T-helper 1 cell (primary cell): ENCODE results near the gene AKR7A2.
A peak's percentile ranks its signal among the peaks of the same experiment; 100 is the strongest.

ENCODE experiments used
- DNase-seq, 5 donors: peaks; one replicate each; pipeline ENCODE4 v3.0.0-alpha.2; 2012 to 2020
- total RNA-seq, 4 donors: gene quantifications; one replicate each; lab custom pipeline; 2026; lab: John Stamatoyannopoulos, UW

The AKR7A2 gene
- 10.2 to 13.8 (median 11.7) reads per million in 4 donors for total RNA-seq

GRCh38 chr1:19311931-19312781 is at the start of gene AKR7A2, which contains the start of gene SLC66A1:
AKR7A2 (minus strand) TSS chr1:19312144; CDS start chr1:19312124, 20 bp downstream.
SLC66A1 (plus strand) TSS chr1:19312326; CDS start chr1:19317678, 5,352 bp downstream.
- DNase-seq, result peak; percentile 75 to 90 (median 85)

GRCh38 chr1:19360843-19361610 is 49.1 kb upstream of the AKR7A2 start:
- DNase-seq, result no peak

- no peak for DNase-seq
Measured at GRCh38 chr1:19360432-19360831, 48.5 kb upstream of the AKR7A2 start.

- DNase-seq, result peak in 1 of 5 donors; percentile 53
Measured at GRCh38 chr1:19360016-19360415, 48.1 kb upstream of the AKR7A2 start.

- DNase-seq, result no peak
Measured at GRCh38 chr1:19359357-19359756, 47.4 kb upstream of the AKR7A2 start.

- DNase-seq, result no peak
Measured at GRCh38 chr1:19358710-19359109, 46.8 kb upstream of the AKR7A2 start.

- DNase-seq, result no peak
Measured at GRCh38 chr1:19357299-19357986, 45.5 kb upstream of the AKR7A2 start.

GRCh38 chr1:19356266-19356665 is 44.3 kb upstream of the AKR7A2 start:
- no peak for DNase-seq

GRCh38 chr1:19354531-19354981 is 42.6 kb upstream of the AKR7A2 start:
- DNase-seq, result no peak

GRCh38 chr1:19353596-19353995 is 41.7 kb upstream of the AKR7A2 start:
- no peak for DNase-seq

GRCh38 chr1:19352839-19353238 is 40.9 kb upstream of the AKR7A2 start:
- no peak for DNase-seq

- no peak for DNase-seq
Measured at GRCh38 chr1:19351873-19352272, 39.9 kb upstream of the AKR7A2 start.

GRCh38 chr1:19350566-19350965 is 38.6 kb upstream of the AKR7A2 start:
- DNase-seq, result no peak

- no peak for DNase-seq
Measured at GRCh38 chr1:19349999-19350398, 38.1 kb upstream of the AKR7A2 start.

GRCh38 chr1:19348441-19349198 is 36.7 kb upstream of the AKR7A2 start:
- no peak for DNase-seq

GRCh38 chr1:19347533-19348172 is 35.7 kb upstream of the AKR7A2 start:
- no peak for DNase-seq

GRCh38 chr1:19346026-19346425 is 34.1 kb upstream of the AKR7A2 start:
- DNase-seq, result no peak

- no peak for DNase-seq
Measured at GRCh38 chr1:19345391-19345790, 33.4 kb upstream of the AKR7A2 start.

GRCh38 chr1:19344831-19345230 is 32.9 kb upstream of the AKR7A2 start:
- DNase-seq, result no peak

- peak in 2 of 5 donors; percentile 22 to 33 for DNase-seq
Measured at GRCh38 chr1:19344372-19344810, 32.4 kb upstream of the AKR7A2 start.

GRCh38 chr1:19343617-19344350 is 31.8 kb upstream of the AKR7A2 start:
- no peak for DNase-seq
